HepG2 (cell line): ENCODE data around the gene FUT1. TPM values are rescaled to one million over a fixed set of nuclear protein-coding genes. Genes with fewer than 3 reads are reported as not detected.

Experiments
- ATAC-seq: fragments of 200-7000 bp; cut with Tn5 transposase; 3 replicates; pipeline ENCODE4 v1.9.1; 2020; ENCODE audit warnings: mild to moderate bottlenecking, moderate library complexity
- BruUV-seq: library from RNA; stranded (reverse); fragments of 400-500 nt; replicated peaks from 2 replicates; lab custom pipeline; 2021; lab: Mats Ljungman, UMichigan
- CTCF ChIA-PET: fragments of 300-600 bp; formaldehyde crosslinking; extraction: SDS; loops from one replicate; lab custom pipeline; 2021; ENCODE audit warnings: low total read pairs, inconsistent platforms, low intra/inter-chr PET ratio; lab: Yijun Ruan, JAX
- POLR2A ChIA-PET: fragments of 350-600 bp; sonication (Branson Sonifier 250); formaldehyde crosslinking; loops from one replicate; lab custom pipeline; 2020; ENCODE audit warnings: antibody characterized with exemption, inconsistent platforms; lab: Yijun Ruan, JAX
- DNase-seq: peaks from one replicate; pipeline ENCODE4 v3.0.0-alpha.2; 2015; ENCODE audit warnings: low spot score
- FAIRE-seq: peaks from 3 replicates; lab custom pipeline; 2011; peaks lifted over from hg19 to GRCh38; lab: Jason Lieb, UNC
- H2AFZ ChIP-seq: one replicate; pipeline ENCODE4 v1.6.1; 2011; ENCODE audit warnings: low read length, inconsistent platforms
- H3K27ac ChIP-seq: fragments of 300-600 bp; 3 replicates; pipeline ENCODE4 v1.8.0; 2011; ENCODE audit warnings: mixed run types, mild to moderate bottlenecking, mixed read lengths, low read length, inconsistent platforms; ENCODE audit not compliant: insufficient read depth; ENCODE audit errors: extremely low read length
- H3K27me3 ChIP-seq, 2 experiments: fragments of 200-600 bp in 1 of 2; 2 replicates in 1 of 2; 3 replicates in 1 of 2; pipeline versions ENCODE4 v1.6.0 to v1.8.0; 2011; ENCODE audit warnings: low read length in 2 of 2, mild to moderate bottlenecking in 2 of 2, moderate library complexity in 2 of 2, inconsistent platforms in 1 of 2; ENCODE audit not compliant: insufficient read depth in 2 of 2, control insufficient read depth in 1 of 2
- H3K36me3 ChIP-seq, 2 experiments: fragments of 200-600 bp in 1 of 2; replicated peaks in 1 of 2; 2 replicates in 1 of 2; 3 replicates in 1 of 2; pipeline versions ENCODE4 v1.5.1 to v1.8.0; 2011; ENCODE audit warnings: low read length in 2 of 2, inconsistent platforms in 1 of 2; ENCODE audit not compliant: insufficient read depth in 2 of 2, control insufficient read depth in 1 of 2
- H3K4me1 ChIP-seq: 2 replicates; pipeline ENCODE4 v1.5.1; 2012; ENCODE audit warnings: low read length, inconsistent platforms; ENCODE audit not compliant: insufficient read depth
- H3K4me2 ChIP-seq: 2 replicates; pipeline ENCODE4 v1.6.0; 2011; ENCODE audit warnings: low read depth, low read length, inconsistent platforms
- H3K4me3 ChIP-seq, 3 experiments: fragments of 200-600 bp in 1 of 3; sonication (generic), shearing (Covaris generic) in 1 of 3; replicated peaks in 1 of 3; 2 replicates each; pipeline ENCODE4 v1.5.1; 2011 to 2016; ENCODE audit warnings: low read length in 3 of 3, inconsistent platforms in 2 of 3, low read depth in 2 of 3, mild to moderate bottlenecking in 2 of 3, control low read depth in 1 of 3, mixed read lengths in 1 of 3; ENCODE audit not compliant: insufficient read depth in 1 of 3
- H3K79me2 ChIP-seq: one replicate; pipeline ENCODE4 v1.6.1; 2011; ENCODE audit warnings: low read length, inconsistent platforms; ENCODE audit not compliant: insufficient read depth
- H3K9ac ChIP-seq: 2 replicates; pipeline ENCODE4 v1.6.0; 2011; ENCODE audit warnings: mild to moderate bottlenecking, low read depth, low read length, inconsistent platforms; ENCODE audit not compliant: insufficient read depth
- H3K9me3 ChIP-seq: 2 replicates; pipeline ENCODE4 v1.5.1; 2012; ENCODE audit warnings: mild to moderate bottlenecking, low read length
- H4K20me1 ChIP-seq: 2 replicates; pipeline ENCODE4 v1.6.0; 2011; ENCODE audit warnings: inconsistent platforms, mild to moderate bottlenecking, low read length, moderate library complexity; ENCODE audit not compliant: insufficient read depth
- ARID5B ChIP-seq: IDR thresholded peaks from 2 replicates; pipeline ENCODE4 v1.4.0; 2020; ENCODE audit warnings: mild to moderate bottlenecking, missing genetic modification reagents
- BCL6 ChIP-seq: IDR thresholded peaks from 2 replicates; pipeline ENCODE4 v1.6.1; 2016; ENCODE audit warnings: missing genetic modification reagents, missing compliant biosample characterization
- BRD4 ChIP-seq: sonication (generic); formaldehyde crosslinking; IDR thresholded peaks from 2 replicates; pipeline ENCODE4 v1.4.0; 2020; ENCODE audit warnings: missing genetic modification reagents
- FOXC1 ChIP-seq: sonication (generic); formaldehyde crosslinking; IDR thresholded peaks from 2 replicates; pipeline ENCODE4 v1.8.0; 2022; ENCODE audit warnings: mild to moderate bottlenecking, missing genetic modification reagents, borderline replicate concordance
- GTF3A ChIP-seq: sonication (generic); formaldehyde crosslinking; conservative IDR thresholded peaks from 2 replicates; pipeline ENCODE4 v1.4.0; 2020; ENCODE audit warnings: mild to moderate bottlenecking, missing genetic modification reagents
- HNF4A ChIP-seq: sonication (generic); formaldehyde crosslinking; IDR thresholded peaks from 2 replicates; pipeline ENCODE4 v1.4.0; 2020; ENCODE audit warnings: missing genetic modification reagents
- SOX5 ChIP-seq: IDR thresholded peaks from 2 replicates; pipeline ENCODE4 v1.6.1; 2016; ENCODE audit warnings: borderline replicate concordance
- SOX6 ChIP-seq, 2 experiments: fragments of 450-650 bp in 1 of 2; sonication (generic) in 1 of 2; formaldehyde crosslinking in 1 of 2; IDR thresholded peaks; 2 replicates each; pipeline versions ENCODE4 v1.4.0 to v1.6.1; 2017 to 2020; ENCODE audit warnings: antibody characterized with exemption in 1 of 2, mild to moderate bottlenecking in 1 of 2, missing genetic modification reagents in 1 of 2
- THAP11 ChIP-seq: IDR thresholded peaks from 2 replicates; pipeline ENCODE4 v1.6.1; 2016; ENCODE audit warnings: missing biosample characterization, missing genetic modification reagents
- THRA ChIP-seq: sonication (generic); formaldehyde crosslinking; IDR thresholded peaks from 2 replicates; pipeline ENCODE4 v1.4.0; 2020; ENCODE audit warnings: missing genetic modification reagents, borderline replicate concordance
- ZFX ChIP-seq: sonication (generic); formaldehyde crosslinking; IDR thresholded peaks from 2 replicates; pipeline ENCODE4 v1.4.0; 2020; ENCODE audit warnings: mild to moderate bottlenecking, low read depth, missing genetic modification reagents, moderate library complexity
- ZMYM3 ChIP-seq: sonication (generic); formaldehyde crosslinking; IDR thresholded peaks from 2 replicates; pipeline ENCODE4 v1.5.1; 2020; ENCODE audit warnings: mild to moderate bottlenecking, missing genetic modification reagents
- ZNF121 ChIP-seq: sonication (generic); formaldehyde crosslinking; IDR thresholded peaks from 2 replicates; pipeline ENCODE4 v1.5.0; 2020; ENCODE audit warnings: mild to moderate bottlenecking, missing genetic modification reagents
- WGBS: methylation state at CpG from one replicate; pipeline ENCODE4 v1.1.6; 2017; ENCODE audit warnings: low lambda C conversion rate; 5-methylcytosine and 5-hydroxymethylcytosine counted together
- in situ Hi-C: cut with HindIII; loops from 2 replicates; pipeline ENCODE4 v1.10.0; 2017; ENCODE audit warnings: low pct_unique_long_range_greater_than_20kb; ENCODE audit not compliant: extremely low pct_ligation_motif_present
- intact Hi-C: fragments of 100-400 bp; cut with micrococcal nuclease; formaldehyde crosslinking; loops from one replicate; pipeline ENCODE4 v1.10.0; 2022; ENCODE audit not compliant: unreplicated experiment
- polyA plus RNA-seq, 8 experiments: library from polyadenylated mRNA; depleted of rRNA in 3 of 8; stranded (reverse) in 7 of 8; unstranded in 1 of 8; fragments of >200 nt; fragmentation: Illumina TruSeq in 4 of 8; extraction: Trizol in 4 of 8; gene quantifications; 2 replicates each; pipeline versions ENCODE4 v1.2.1 to v1.2.3, GENCODE V29; 2011 to 2016; ENCODE audit warnings: low read depth in 4 of 8, missing spikeins in 1 of 8, mixed read lengths in 1 of 8; ENCODE audit not compliant: insufficient read depth in 1 of 8
- total RNA-seq, 5 experiments: library from RNA; depleted of rRNA; stranded (reverse); fragments of >200 nt; fragmentation: Illumina TruSeq; extraction: Trizol; gene quantifications; 2 replicates each; pipeline ENCODE4 v1.2.3, GENCODE V29; 2016; ENCODE audit warnings: low read depth in 1 of 5

The FUT1 gene
- total and polyA plus RNA-seq, 2 of the 13 experiments (the other 11 are each of a cell fraction or from before 2014, with no cell fraction given): 0.07 to 1.1 TPM

GRCh38 chr19:48794291-48794690 is 41.9 kb upstream of the FUT1 start:
- Histone ChIP-seq H3K9me3 (no peaks in the 10 kb centered on the region), H3K27ac (no peak overlapping the region), H3K9ac (no peak overlapping the region), H3K79me2 (no peaks in the 10 kb centered on the region), H3K27me3 (no peaks in the 10 kb centered on the region)
- ATAC-seq (no peak), DNase-seq (no peak)
- no TSS peak for BruUV-seq
- 59% methylated on average over 6 of the region's 6 CpGs for WGBS
- TF ChIP-seq BRD4 (CRISPR knock-in tag) (no peak), ZNF121 (CRISPR knock-in tag) (peak; percentile 90)
- TF ChIP-seq, all 625 proteins: peak for 1
- H3K4me3 ChIP-seq: no peak overlapping the region
- H3K36me3 ChIP-seq: no peaks in the 10 kb centered on the region
- intact Hi-C loops (no loop called here), in situ Hi-C loops (no loop called here)
- FAIRE-seq: no peak
- CTCF ChIA-PET: interaction anchor here (0.8 kb wide), 1 partner anchor 41 kb away, joined by 5 read pairs; the partner anchor contains the start of gene HSD17B14
- POLR2A ChIA-PET: interaction anchor here (1.6 kb wide), 1 partner anchor 13 kb away, joined by 8 read pairs; no protein-coding TSS in a partner anchor
- no peak overlapping the region for H3K4me2 ChIP-seq
- H2AFZ ChIP-seq: no peak overlapping the region
- no peaks in the 10 kb centered on the region for H4K20me1 ChIP-seq
- peaks cover 28% of the 10 kb centered on the region for H3K4me1 ChIP-seq

GRCh38 chr19:48793271-48793670 is 40.8 kb upstream of the FUT1 start:
- POLR2A ChIA-PET: interaction anchor here (0.7 to 1.6 kb wide), 2 partner anchors 14 to 19 kb away, joined by 3 to 8 read pairs; no protein-coding TSS in a partner anchor
- no TSS peak for BruUV-seq
- peak; percentile 16; the same call in 1 of the 2 replicates for TF ChIP-seq BCL6 (CRISPR knock-in tag)
- no peak for TF ChIP-seq FOXC1 (CRISPR knock-in tag)
- no peak for TF ChIP-seq GTF3A (CRISPR knock-in tag)
- peak; percentile 20; the same call in 1 of the 2 replicates for TF ChIP-seq ZMYM3 (CRISPR knock-in tag)
- 0 out of 2 replicates have a peak, but pooled peaks have one; percentile 18 for TF ChIP-seq THAP11
- TF ChIP-seq ARID5B (CRISPR knock-in tag): 0 out of 2 replicates have a peak, but pooled peaks have one; percentile 7
- TF ChIP-seq HNF4A: peak; percentile 39
- no peak for TF ChIP-seq SOX6 (IDR thresholded peaks at IDR 0.05)
- TF ChIP-seq SOX6 (CRISPR knock-in tag; IDR thresholded peaks at IDR 0.05): 0 out of 2 replicates have a peak, but pooled peaks have one; percentile 25
- TF ChIP-seq SOX5 (CRISPR knock-in tag): 0 out of 2 replicates have a peak, but pooled peaks have one; percentile 25
- TF ChIP-seq THRA (CRISPR knock-in tag): peak; percentile 23; the same call in 1 of the 2 replicates
- peak; percentile 44; the same call in 1 of the 2 replicates for TF ChIP-seq ZFX (CRISPR knock-in tag)

More at GRCh38 chr19:48793271-48793670, 40.8 kb upstream of the FUT1 start:
- DNase-seq: peak; percentile 58
- Histone ChIP-seq H2AFZ (no peak overlapping the region), H3K4me1 (peaks cover 22% of the 10 kb centered on the region), H3K79me2 (no peaks in the 10 kb centered on the region), H3K4me2 (peak overlapping the region; percentile 38), H3K27ac (peak overlapping the region; percentile 17), H3K27me3 (no peaks in the 10 kb centered on the region), H3K36me3 (no peaks in the 10 kb centered on the region), H3K4me3 (no peak overlapping the region), H4K20me1 (no peaks in the 10 kb centered on the region), H3K9ac (no peak overlapping the region), H3K9me3 (no peaks in the 10 kb centered on the region)
- intact Hi-C loops: no loop called here
- CTCF ChIA-PET: no interaction called here
- 7% methylated on average over 8 of the region's 8 CpGs for WGBS
- FAIRE-seq: peak; percentile 70
- peak; percentile 30 for ATAC-seq
- in situ Hi-C loops: no loop called here
